CD4-positive, alpha-beta T cell treated with Interleukin-21 for 1 hour (primary cell): ENCODE data around the gene GPR34.
A peak's percentile ranks its signal among the peaks of the same experiment; 100 is the strongest.
"Not testable (repeated sequence)": the region's sequence is repeated elsewhere in the genome, so short reads cannot be mapped to it uniquely, and the experiment has no call there.

Experiments
- DNase-seq: peaks from one replicate; pipeline ENCODE4 v3.0.0-alpha.2; 2020

The GPR34 gene

GRCh38 chrX:41703574-41704029 lies 14.8 kb downstream of the GPR34 start:
- no peak for DNase-seq

DNA sequence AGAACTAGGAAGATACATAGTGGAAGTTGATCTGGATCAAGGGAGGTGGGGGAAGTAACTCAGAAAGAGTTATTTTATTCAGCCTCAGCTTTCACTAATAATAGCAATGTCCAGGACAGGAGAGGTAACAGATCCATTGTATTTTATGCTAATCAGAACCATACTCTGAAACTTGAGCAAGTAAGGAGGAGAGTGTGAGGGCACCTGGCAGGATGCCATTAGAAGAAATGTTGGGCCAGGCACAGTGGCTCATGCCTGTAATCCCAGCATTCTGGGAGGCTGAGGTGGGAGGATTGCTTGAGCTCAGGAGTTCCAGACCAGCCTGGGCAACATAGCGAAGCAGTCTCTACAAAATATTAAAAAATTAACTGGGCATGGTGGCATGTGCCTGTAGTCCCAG lies 16.3 kb downstream of the GPR34 start:
- DNase-seq = no peak

- DNase-seq = no peak
Measured at GRCh38 chrX:41705680-41706374, 17.1 kb downstream of the GPR34 start.

GRCh38 chrX:41707218-41707617 lies 18.4 kb downstream of the GPR34 start:
- no peak for DNase-seq

- no peak for DNase-seq
Measured at GRCh38 chrX:41708486-41708885, 19.7 kb downstream of the GPR34 start.

GRCh38 chrX:41711021-41711667 lies 22.4 kb downstream of the GPR34 start:
- DNase-seq = no peak

- no peak for DNase-seq
Measured at GRCh38 chrX:41716222-41716621, 27.4 kb downstream of the GPR34 start.

GRCh38 chrX:41716767-41717473 lies 28.1 kb downstream of the GPR34 start:
- DNase-seq = no peak

- DNase-seq = no peak
Measured at GRCh38 chrX:41718481-41719235, 29.9 kb downstream of the GPR34 start.

- not testable (repeated sequence) for DNase-seq
Measured at GRCh38 chrX:41719610-41720009, 30.8 kb downstream of the GPR34 start.

DNA sequence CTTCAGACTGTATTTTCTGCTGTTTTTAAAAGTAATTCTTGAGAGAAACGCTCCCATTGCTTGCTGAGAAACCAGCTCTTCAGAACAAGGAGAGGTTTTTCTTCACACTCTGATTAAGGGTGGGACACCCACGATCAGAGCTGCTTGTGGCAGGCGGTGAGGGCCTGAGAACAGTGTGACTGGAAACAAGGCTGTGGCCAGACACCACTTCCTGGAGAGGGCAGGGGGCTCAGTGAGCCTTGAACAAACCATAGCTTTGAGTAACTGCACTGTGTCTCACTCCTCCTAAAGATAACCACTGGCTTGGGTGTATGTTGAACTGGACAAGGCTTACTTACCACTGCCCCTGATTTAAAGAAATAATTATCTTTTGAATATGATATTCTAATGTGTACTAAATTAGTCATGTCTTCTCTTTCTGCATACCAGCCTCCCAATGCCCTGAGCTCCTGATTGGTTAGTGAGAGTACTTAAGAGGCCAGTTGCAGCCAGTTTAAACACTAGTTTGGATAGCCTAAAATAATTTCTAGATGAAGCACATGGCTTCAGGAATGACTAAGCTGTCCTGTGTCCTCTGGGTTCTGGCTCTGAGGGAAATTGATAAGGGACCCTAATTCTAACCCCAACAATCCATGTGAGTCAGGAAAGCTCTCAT lies 31.5 kb downstream of the GPR34 start:
- peak; percentile 52 for DNase-seq

- DNase-seq = no peak
Measured at GRCh38 chrX:41721590-41721989, 32.8 kb downstream of the GPR34 start.

- no peak for DNase-seq
Measured at GRCh38 chrX:41722214-41722613, 33.4 kb downstream of the GPR34 start.

DNA sequence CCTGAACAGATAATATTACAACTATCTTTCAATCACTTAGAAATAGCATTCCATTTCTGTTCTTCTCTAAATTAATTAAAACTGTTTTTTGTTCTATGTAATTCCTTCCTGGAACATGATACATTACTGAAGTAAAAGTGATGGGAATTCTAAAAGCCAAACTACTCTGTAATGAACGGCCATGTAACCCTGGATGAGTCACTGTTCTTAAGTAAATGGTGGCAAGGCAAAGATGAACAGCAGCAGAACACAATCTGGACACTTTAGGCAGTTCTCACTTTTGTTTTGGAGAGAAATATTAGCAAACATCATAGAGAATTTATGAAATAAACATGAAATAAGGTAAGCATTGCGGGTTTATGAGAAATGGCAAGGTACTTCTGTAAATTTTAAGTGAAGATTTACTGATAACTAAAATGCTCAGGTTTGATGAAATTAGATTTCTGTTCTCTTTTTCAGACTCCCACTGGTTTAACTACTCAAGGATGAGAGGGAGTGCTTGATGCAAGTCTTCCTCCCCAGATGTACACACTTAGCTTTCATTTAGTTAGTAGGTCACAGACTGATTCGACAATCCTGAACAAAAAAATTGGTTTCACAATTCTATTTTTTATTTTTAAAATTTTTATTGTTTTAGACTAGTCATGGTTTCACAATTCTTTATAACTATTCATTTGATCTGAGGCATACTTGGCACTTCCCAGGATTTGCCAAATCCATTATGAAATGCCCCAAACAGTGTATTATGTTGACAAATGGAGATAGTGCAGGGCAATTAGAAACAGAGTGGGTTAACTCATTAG lies 34.2 kb downstream of the GPR34 start:
- no peak for DNase-seq

DNA sequence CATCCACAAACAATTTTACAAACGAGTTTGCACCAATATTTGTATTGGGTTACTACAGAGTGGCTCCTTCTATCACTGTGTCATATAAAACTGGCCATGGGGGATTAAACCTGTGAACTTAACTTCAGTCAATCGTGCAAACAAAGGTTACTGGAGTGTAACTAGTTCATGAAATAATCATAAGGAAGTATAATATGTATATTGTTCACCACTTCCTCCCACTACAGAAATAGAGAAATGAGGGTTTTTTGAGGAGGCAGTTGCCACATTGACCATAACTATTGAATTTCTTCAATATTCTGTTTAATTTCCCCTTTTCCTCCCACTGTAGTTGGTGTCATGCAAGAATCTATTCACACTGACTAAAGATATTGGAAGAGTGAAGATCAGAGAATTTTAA lies 35.1 kb downstream of the GPR34 start, which contains the start of gene GPR82:
TSS of gene GPR82 (plus strand) at position 356 of the 400 bp plus-strand sequence. CDS start 2,846 bp downstream, outside the sequence.
- no peak for DNase-seq

- no peak for DNase-seq
Measured at GRCh38 chrX:41728125-41728524, 39.4 kb downstream of the GPR34 start.

DNA sequence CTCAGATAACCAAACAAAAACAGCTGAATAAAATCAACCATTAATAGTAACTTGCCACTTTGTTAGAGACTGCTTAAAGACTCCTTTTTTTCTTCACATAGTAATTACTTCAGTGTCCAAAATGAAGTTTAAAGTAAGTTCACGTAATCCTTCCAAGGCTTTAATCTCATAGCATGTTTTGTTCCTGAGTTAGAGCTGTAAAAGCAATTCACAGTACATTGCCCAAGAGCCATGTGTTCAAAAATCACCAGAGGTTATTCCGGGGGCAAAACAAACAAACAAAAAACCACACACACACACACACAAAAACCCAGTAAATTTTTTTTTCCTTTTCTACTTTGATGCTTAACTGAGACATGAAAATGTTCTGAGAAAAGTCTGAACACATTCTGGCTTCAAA lies 41.3 kb downstream of the GPR34 start:
- DNase-seq = no peak

GRCh38 chrX:41732260-41732659 lies 43.5 kb downstream of the GPR34 start:
- no peak for DNase-seq

DNA sequence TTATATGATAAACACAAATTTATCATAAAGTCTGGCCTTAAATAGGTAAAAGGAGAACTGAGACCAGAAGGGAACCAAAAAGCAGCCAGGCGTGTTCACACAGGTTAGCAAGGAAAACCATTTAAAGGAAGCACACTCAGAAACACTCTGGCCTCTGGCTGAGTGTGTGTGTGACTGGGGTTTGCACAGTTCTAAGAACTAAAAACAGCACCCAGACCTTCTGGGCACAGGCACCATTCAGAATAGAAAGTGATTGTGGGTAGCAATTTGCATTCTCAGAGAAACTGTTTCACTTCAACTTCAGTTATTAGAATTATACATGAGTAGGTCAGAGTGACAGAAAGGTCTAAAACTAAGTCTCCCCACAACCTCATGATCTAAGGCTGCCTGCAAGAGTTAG lies 45.2 kb downstream of the GPR34 start:
- DNase-seq = no peak

DNA sequence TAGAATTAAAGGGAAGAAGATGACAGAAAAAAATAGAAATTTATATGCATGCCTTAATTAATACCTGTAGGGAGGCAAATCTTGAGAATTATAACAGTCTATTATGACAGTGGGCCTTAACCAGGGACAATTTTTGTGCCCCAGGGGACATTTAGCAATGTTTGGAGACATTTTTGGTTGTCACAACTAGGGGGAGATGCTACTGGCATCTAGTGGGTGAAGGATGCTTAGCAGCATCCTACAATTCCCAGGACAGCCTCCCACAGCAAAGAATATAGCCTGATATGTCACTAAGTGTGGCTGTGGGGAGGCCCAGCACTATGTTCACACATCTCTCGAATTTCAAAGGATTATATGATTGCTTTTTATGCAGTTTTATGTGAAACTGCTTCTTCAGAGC lies 45.8 kb downstream of the GPR34 start:
- no peak for DNase-seq

- DNase-seq = peak; percentile 21
Measured at GRCh38 chrX:41737065-41737464, 48.3 kb downstream of the GPR34 start.

DNA sequence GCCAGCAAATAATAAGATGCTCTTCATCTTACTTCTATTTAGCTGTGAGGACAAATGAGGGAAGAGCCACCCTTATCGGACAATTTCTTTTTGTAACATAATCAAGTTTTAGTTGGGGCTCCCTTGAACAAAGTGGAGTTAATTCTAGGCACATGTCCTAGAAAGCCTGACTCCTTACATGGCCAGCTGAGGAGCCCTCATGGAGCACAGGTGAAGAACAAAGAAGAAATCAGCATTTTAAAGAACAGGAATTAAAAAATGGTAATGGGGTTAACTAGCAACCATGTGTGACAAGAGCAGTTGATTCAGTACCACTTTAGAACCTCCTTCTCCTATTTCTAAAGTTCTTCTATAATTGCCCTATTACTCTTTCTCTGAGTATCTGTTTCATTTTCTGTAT lies 51.1 kb downstream of the GPR34 start:
- DNase-seq = no peak
